ENCODE results near the gene STAM.

STAM gene

GRCh38 chr10:17669185-17669872 lies 25.4 kb downstream of the STAM start:
- DNase-seq (ENCODE audit: low read depth), result no peak
- in situ Hi-C loops (cut with HindIII; ENCODE audit: low sequenced_read_pairs), result no loop called here
- TF ChIP-seq CTCF (IDR thresholded peaks at IDR 0.05; ENCODE audit: low read depth, low read length, missing control alignments), result no peak
- no peak overlapping the region for H3K4me3 ChIP-seq (ENCODE audit: low read depth, low read length)

GRCh38 chr10:17671307-17671706 lies 27.4 kb downstream of the STAM start:
- H3K4me3 ChIP-seq (ENCODE audit: low read depth, low read length), result no peak overlapping the region
- no peak for DNase-seq (ENCODE audit: low read depth)
- in situ Hi-C loops (cut with HindIII; ENCODE audit: low sequenced_read_pairs), result loop anchor here (5.0 kb wide), 1 partner anchor 36 kb away; no protein-coding TSS in a partner anchor
- no peak for TF ChIP-seq CTCF (IDR thresholded peaks at IDR 0.05; ENCODE audit: low read depth, low read length, missing control alignments)

- TF ChIP-seq CTCF (IDR thresholded peaks at IDR 0.05; ENCODE audit: low read depth, low read length, missing control alignments), result no peak
- in situ Hi-C loops (cut with HindIII; ENCODE audit: low sequenced_read_pairs), result loop anchor here (5.0 kb wide), 1 partner anchor 34 kb away; no protein-coding TSS in a partner anchor
- peak; percentile 90 for DNase-seq (ENCODE audit: low read depth)
- H3K4me3 ChIP-seq (ENCODE audit: low read depth, low read length), result no peak overlapping the region
Measured at GRCh38 chr10:17673471-17674061, 29.6 kb downstream of the STAM start.

- no peak for TF ChIP-seq CTCF (IDR thresholded peaks at IDR 0.05; ENCODE audit: low read depth, low read length, missing control alignments)
- H3K4me3 ChIP-seq (ENCODE audit: low read depth, low read length), result no peak overlapping the region
- no peak for DNase-seq (ENCODE audit: low read depth)
- in situ Hi-C loops (cut with HindIII; ENCODE audit: low sequenced_read_pairs), result loop anchor here (5.0 kb wide), 1 partner anchor 33 kb away; no protein-coding TSS in a partner anchor
Measured at GRCh38 chr10:17674566-17674965, 30.6 kb downstream of the STAM start.

GRCh38 chr10:17675638-17676037 lies 31.7 kb downstream of the STAM start:
- H3K4me3 ChIP-seq (ENCODE audit: low read depth, low read length), result no peak overlapping the region
- in situ Hi-C loops (cut with HindIII; ENCODE audit: low sequenced_read_pairs), result no loop called here
- no peak for DNase-seq (ENCODE audit: low read depth)
- no peak for TF ChIP-seq CTCF (IDR thresholded peaks at IDR 0.05; ENCODE audit: low read depth, low read length, missing control alignments)

- H3K4me3 ChIP-seq (ENCODE audit: low read depth, low read length), result no peak overlapping the region
- peak; percentile 33 for DNase-seq (ENCODE audit: low read depth)
- in situ Hi-C loops (cut with HindIII; ENCODE audit: low sequenced_read_pairs), result no loop called here
- TF ChIP-seq CTCF (IDR thresholded peaks at IDR 0.05; ENCODE audit: low read depth, low read length, missing control alignments), result no peak
Measured at GRCh38 chr10:17676919-17677318, 33.0 kb downstream of the STAM start.
